ENCODE measurements around the gene OGDH. TPM values are rescaled to one million over a fixed set of nuclear protein-coding genes. Genes with fewer than 3 reads are reported as not detected.
A peak's percentile ranks its signal among the peaks of the same experiment; 100 is the strongest.

OGDH gene
- total RNA-seq, 1 experiment from 2014 or later = 69.1 TPM

GRCh38 chr7:44735403-44736165, 129.2 kb downstream of the OGDH start:
- intact Hi-C loops (cut with micrococcal nuclease) = no loop called here
- Histone ChIP-seq H3K36me3 (ENCODE audit: control insufficient read depth in 1 of 2, insufficient read depth in 2 of 2, low read length in 2 of 2) (no peaks in the 10 kb centered on the region), H3K9me2 (ENCODE audit: insufficient read depth) (no peaks in the 10 kb centered on the region), H3K27ac (ENCODE audit: low read depth, low read length) (peak overlapping the region; percentile 93), H3K79me2 (ENCODE audit: insufficient read depth, low read length) (no peaks in the 10 kb centered on the region), H3K4me2 (ENCODE audit: low read length) (peak overlapping the region; percentile 80), H3K4me3 (replicated peaks in 1 of 2; ENCODE audit: low read depth in 1 of 2, low read length in 2 of 2) (peak overlapping the region in 1 of 2 experiments; percentile 44; a peak in 2 of 4 replicates), H4K20me1 (ENCODE audit: insufficient read depth) (no peaks in the 10 kb centered on the region), H3K9me3 (ENCODE audit: control insufficient read depth in 1 of 2, insufficient read depth in 1 of 2, low read depth in 1 of 2, low read length in 2 of 2) (no peaks in the 10 kb centered on the region), H3K27me3 (ENCODE audit: insufficient read depth, low read length) (no peaks in the 10 kb centered on the region), H2AFZ (ENCODE audit: low read depth, low read length, poor library complexity, severe bottlenecking) (no peak overlapping the region), H3K9ac (ENCODE audit: low read length) (peak overlapping the region; percentile 54), H3K4me1 (ENCODE audit: control insufficient read depth in 1 of 2, insufficient read depth in 2 of 2, low read length in 2 of 2) (peaks cover 22 to 60% of the 10 kb centered on the region in 2 experiments)
- CTCF ChIA-PET = no interaction called here
- DNase-seq (ENCODE audit: low read depth, low spot score) = peak; percentile 93
- ATAC-seq = peak; percentile 75
- BruUV-seq (replicated peaks) = no TSS peak
- RAD21 ChIA-PET (ENCODE audit: low non-redundant PET in 1 of 2, low total read pairs in 2 of 2, uncharacterized antibody in 2 of 2, unreplicated experiment in 2 of 2) = no interaction called here
- no peak for TF ChIP-seq EZH2phosphoT487 (IDR thresholded peaks at IDR 0.05; ENCODE audit: borderline replicate concordance)
- peak; percentile 68 for TF ChIP-seq CEBPB (IDR thresholded peaks at IDR 0.05; ENCODE audit: low read depth)
- TF ChIP-seq JUND (IDR thresholded peaks at IDR 0.05) = peak; percentile 95
- no peak; the same call in 1 of the 2 replicates for TF ChIP-seq ELF1 (IDR thresholded peaks at IDR 0.05; ENCODE audit: borderline replicate concordance, low read depth)
- TF ChIP-seq EZH2 (IDR thresholded peaks at IDR 0.05) = no peak
- TF ChIP-seq TCF7L2 (IDR thresholded peaks at IDR 0.05; ENCODE audit: borderline replicate concordance, extremely low read depth, insufficient read depth, insufficient read length) = no peak
- TF ChIP-seq CTCF (IDR thresholded peaks at IDR 0.05 in 2 of 3, conservative IDR thresholded peaks at IDR 0.05 in 1 of 3; ENCODE audit: borderline replicate concordance in 1 of 3, insufficient read depth in 1 of 3, low read depth in 2 of 3, low read length in 2 of 3) = no peak
- TF ChIP-seq ATF3 (IDR thresholded peaks at IDR 0.05) = no peak
- TF ChIP-seq FOSL1 (IDR thresholded peaks at IDR 0.05; ENCODE audit: low read depth) = peak; percentile 95
- 0 out of 2 replicates have a peak, but pooled peaks have one; percentile 28 for TF ChIP-seq RAD21 (IDR thresholded peaks at IDR 0.05; ENCODE audit: low read depth)
- peak; percentile 78 for TF ChIP-seq SIN3A (IDR thresholded peaks at IDR 0.05; ENCODE audit: low read depth)
- TF ChIP-seq SP1 (IDR thresholded peaks at IDR 0.05; ENCODE audit: low read depth) = peak; percentile 95
- TF ChIP-seq ZFX (IDR thresholded peaks at IDR 0.05) = no peak
- peak; percentile 94 for TF ChIP-seq CBX3 (IDR thresholded peaks at IDR 0.05; ENCODE audit: low read depth)
- no peak for TF ChIP-seq ZBTB33 (IDR thresholded peaks at IDR 0.05; ENCODE audit: extremely low read depth, insufficient replicate concordance, low read length)
- no peak for TF ChIP-seq EGR1 (IDR thresholded peaks at IDR 0.05; ENCODE audit: low read depth)
- TF ChIP-seq SRF (IDR thresholded peaks at IDR 0.05; ENCODE audit: low read depth) = no peak; the same call in 1 of the 2 replicates
- TF ChIP-seq POLR2AphosphoS5 (IDR thresholded peaks at IDR 0.05; ENCODE audit: low read depth, low read length) = peak; percentile 74
- TF ChIP-seq MAX (IDR thresholded peaks at IDR 0.05) = peak; percentile 70
- TF ChIP-seq YY1 (IDR thresholded peaks at IDR 0.05; ENCODE audit: extremely low read depth, insufficient replicate concordance, low read depth, low read length) = peak; percentile 41
- POLR2A ChIA-PET = interaction anchor here (0.8 to 2.0 kb wide), 6 partner anchors 12 to 129 kb away, joined by 3 to 9 read pairs (median 4); partner anchors contain the start of genes OGDH and PPIA

All from HCT116 (cell line).